H1 (cell line): ENCODE measurements around the gene PPARA. TPM values are rescaled to one million over a fixed set of nuclear protein-coding genes. Genes with fewer than 3 reads are reported as not detected.

Source experiments
- CTCF ChIA-PET: fragments of 300-600 bp; sonication (Branson Sonifier 250); formaldehyde crosslinking; loops from one replicate; lab custom pipeline; 2021; ENCODE audit not compliant: partially characterized antibody; lab: Charles Lee
- POLR2A ChIA-PET: fragments of 300-600 bp; sonication (Branson Sonifier 250); formaldehyde crosslinking; loops from one replicate; lab custom pipeline; 2021; ENCODE audit warnings: inconsistent platforms; ENCODE audit not compliant: partially characterized antibody; lab: Charles Lee
- DNase-seq, 2 experiments: peaks; one replicate each; pipeline versions ENCODE4 v3.0.0 to v3.0.0-alpha.2; 2010 to 2022; ENCODE audit warnings: low spot score in 2 of 2, low read depth in 1 of 2, mixed read lengths in 1 of 2
- FAIRE-seq: peaks from 2 replicates; lab custom pipeline; 2011; peaks lifted over from hg19 to GRCh38; lab: Jason Lieb, UNC
- H2AFZ ChIP-seq: 2 replicates; pipeline ENCODE4 v1.8.1; 2012; ENCODE audit warnings: low read length, inconsistent platforms
- H2AK5ac ChIP-seq: 2 replicates; pipeline ENCODE4 v1.6.1; 2013; ENCODE audit warnings: low read depth, low read length
- H2BK120ac ChIP-seq: replicated peaks from 2 replicates; pipeline ENCODE3; 2013; ENCODE audit warnings: low read depth, low read length, inconsistent platforms
- H2BK12ac ChIP-seq: 2 replicates; pipeline ENCODE4 v1.6.1; 2013; ENCODE audit warnings: low read depth, low read length
- H2BK15ac ChIP-seq: 2 replicates; pipeline ENCODE4 v1.6.1; 2013; ENCODE audit warnings: low read length
- H2BK20ac ChIP-seq: 2 replicates; pipeline ENCODE4 v1.6.1; 2013; ENCODE audit warnings: low read length
- H2BK5ac ChIP-seq: 2 replicates; pipeline ENCODE4 v1.6.1; 2013; ENCODE audit warnings: low read depth, low read length
- H3K14ac ChIP-seq: 2 replicates; pipeline ENCODE4 v1.6.1; 2013; ENCODE audit warnings: inconsistent platforms; ENCODE audit not compliant: insufficient read length
- H3K18ac ChIP-seq: 2 replicates; pipeline ENCODE4 v1.6.1; 2013; ENCODE audit warnings: low read length; ENCODE audit errors: extremely low read depth
- H3K23ac ChIP-seq: 2 replicates; pipeline ENCODE4 v1.6.1; 2013; ENCODE audit warnings: inconsistent platforms; ENCODE audit not compliant: insufficient read length
- H3K23me2 ChIP-seq: 2 replicates; pipeline ENCODE4 v1.6.1; 2013; ENCODE audit warnings: low read depth, low read length
- H3K27ac ChIP-seq: 2 replicates; pipeline ENCODE4 v1.6.1; 2011; ENCODE audit warnings: low read depth, low read length, inconsistent platforms
- H3K27me3 ChIP-seq, 4 experiments: replicated peaks in 1 of 4; 1 replicate in 1 of 4; 2 replicates in 3 of 4; pipeline versions ENCODE4 v1.6.1 to v1.8.1; 2011 to 2013; ENCODE audit warnings: low read length in 3 of 4, mild to moderate bottlenecking in 3 of 4, inconsistent platforms in 2 of 4, mixed read lengths in 2 of 4, moderate library complexity in 1 of 4; ENCODE audit not compliant: control insufficient read depth in 3 of 4, insufficient read depth in 3 of 4; ENCODE audit errors: extremely low read depth in 1 of 4
- H3K36me3 ChIP-seq, 4 experiments: 2 replicates each; pipeline versions ENCODE4 v1.6.1 to v1.8.1; 2011 to 2013; ENCODE audit warnings: mild to moderate bottlenecking in 4 of 4, low read length in 3 of 4, moderate library complexity in 2 of 4, control low read depth in 1 of 4, inconsistent platforms in 1 of 4; ENCODE audit not compliant: insufficient read depth in 4 of 4, control insufficient read depth in 2 of 4
- H3K4ac ChIP-seq: replicated peaks from 2 replicates; pipeline ENCODE3; 2013; ENCODE audit warnings: low read length, low read depth, mixed read lengths, inconsistent platforms; ENCODE audit not compliant: insufficient read length
- H3K4me1 ChIP-seq, 4 experiments: replicated peaks in 1 of 4; 1 replicate in 1 of 4; 2 replicates in 3 of 4; pipeline versions ENCODE4 v1.6.1 to v1.8.1; 2011 to 2013; ENCODE audit warnings: low read length in 3 of 4, inconsistent platforms in 2 of 4, mixed read lengths in 1 of 4; ENCODE audit not compliant: insufficient read depth in 4 of 4, control insufficient read depth in 3 of 4
- H3K4me2 ChIP-seq, 2 experiments: 2 replicates each; pipeline versions ENCODE4 v1.6.1 to v1.8.1; 2011 to 2013; ENCODE audit warnings: low read depth in 2 of 2, low read length in 2 of 2, control low read depth in 1 of 2, inconsistent platforms in 1 of 2, mild to moderate bottlenecking in 1 of 2; ENCODE audit not compliant: insufficient read depth in 1 of 2
- H3K4me3 ChIP-seq, 4 experiments: fragments of 200-600, 300-600 bp in 1 of 4; sonication (generic), shearing (Covaris generic), sonication (Bioruptor Twin) in 1 of 4; 2 replicates each; pipeline versions ENCODE4 v1.5.1 to v1.8.1; 2011 to 2016; ENCODE audit warnings: low read length in 4 of 4, low read depth in 3 of 4, control low read depth in 2 of 4, inconsistent platforms in 2 of 4, mild to moderate bottlenecking in 2 of 4, mixed read lengths in 1 of 4, moderate library complexity in 1 of 4; ENCODE audit not compliant: insufficient read depth in 2 of 4; ENCODE audit errors: extremely low read depth in 1 of 4
- H3K56ac ChIP-seq: replicated peaks from 2 replicates; pipeline ENCODE3; 2013; ENCODE audit warnings: low read depth, mild to moderate bottlenecking, mixed read lengths, low read length, inconsistent platforms; ENCODE audit not compliant: insufficient read length
- H3K79me1 ChIP-seq: 2 replicates; pipeline ENCODE4 v1.6.1; 2013; ENCODE audit warnings: low read depth, low read length, control low read depth
- H3K79me2 ChIP-seq, 2 experiments: 2 replicates each; pipeline versions ENCODE4 v1.6.1 to v1.8.1; 2012 to 2013; ENCODE audit warnings: low read length in 2 of 2, mild to moderate bottlenecking in 2 of 2, inconsistent platforms in 1 of 2; ENCODE audit not compliant: insufficient read depth in 2 of 2, control insufficient read depth in 1 of 2
- H3K9ac ChIP-seq, 4 experiments: replicated peaks in 1 of 4; 1 replicate in 1 of 4; 2 replicates in 3 of 4; pipeline versions ENCODE4 v1.6.1 to v1.8.1; 2011 to 2013; ENCODE audit warnings: low read depth in 3 of 4, low read length in 3 of 4, control low read depth in 2 of 4, mild to moderate bottlenecking in 2 of 4, moderate library complexity in 2 of 4, inconsistent platforms in 1 of 4; ENCODE audit errors: extremely low read depth in 1 of 4
- H3K9me3 ChIP-seq, 2 experiments: 2 replicates each; pipeline versions ENCODE4 v1.6.1 to v1.8.1; 2012 to 2013; ENCODE audit warnings: mild to moderate bottlenecking in 2 of 2, moderate library complexity in 2 of 2, control low read depth in 1 of 2, inconsistent platforms in 1 of 2, low read depth in 1 of 2, low read length in 1 of 2, mixed read lengths in 1 of 2; ENCODE audit not compliant: insufficient read depth in 2 of 2
- H4K20me1 ChIP-seq, 2 experiments: replicated peaks in 1 of 2; 2 replicates each; pipeline versions ENCODE3 to v1.8.1; 2011 to 2013; ENCODE audit warnings: inconsistent platforms in 2 of 2, low read length in 2 of 2, mild to moderate bottlenecking in 1 of 2; ENCODE audit not compliant: insufficient read depth in 2 of 2, control insufficient read depth in 1 of 2
- H4K5ac ChIP-seq: 2 replicates; pipeline ENCODE4 v1.6.1; 2013; ENCODE audit warnings: low read length, low read depth, mixed read lengths, inconsistent platforms; ENCODE audit not compliant: insufficient read length
- H4K8ac ChIP-seq: 2 replicates; pipeline ENCODE4 v1.8.0; 2013; ENCODE audit warnings: mild to moderate bottlenecking, moderate library complexity, low read length, inconsistent platforms; ENCODE audit not compliant: insufficient read depth; ENCODE audit errors: extremely low read depth
- H4K91ac ChIP-seq: replicated peaks from 2 replicates; pipeline ENCODE3; 2013; ENCODE audit warnings: low read length, mixed read lengths, inconsistent platforms; ENCODE audit not compliant: insufficient read length
- GABPA ChIP-seq: IDR thresholded peaks from 2 replicates; pipeline ENCODE4 v1.6.1; 2011; ENCODE audit warnings: mild to moderate bottlenecking, low read length, moderate library complexity, borderline replicate concordance; ENCODE audit not compliant: insufficient read depth
- JUN ChIP-seq: IDR thresholded peaks from 2 replicates; pipeline ENCODE4 v1.6.1; 2011; ENCODE audit warnings: low read depth, mild to moderate bottlenecking, improper control_type of control experiment, low read length
- KDM5A ChIP-seq: fragments of 200-600 bp; IDR thresholded peaks from 2 replicates; pipeline ENCODE4 v1.7.1; 2012; ENCODE audit warnings: mild to moderate bottlenecking, low read length, inconsistent platforms, mixed read lengths
- RFX5 ChIP-seq: IDR thresholded peaks from 2 replicates; pipeline ENCODE4 v1.6.1; 2011; ENCODE audit warnings: low read depth, low read length, improper control_type of control experiment, borderline replicate concordance
- WGBS, 2 experiments: shearing (Covaris generic) in 1 of 2; methylation state at CpG; one replicate each; pipeline versions ENCODE4 v1.1.6 to v1.1.7; 2013 to 2015; ENCODE audit warnings: low lambda C conversion rate in 2 of 2, mixed read lengths in 2 of 2, inconsistent platforms in 1 of 2, low coverage in 1 of 2, missing lambda C conversion rate in 1 of 2; ENCODE audit not compliant: insufficient replicate concordance in 2 of 2, insufficient coverage in 1 of 2, insufficient read length in 1 of 2; ENCODE audit errors: extremely low coverage in 1 of 2, missing lambda C conversion rate in 1 of 2; 5-methylcytosine and 5-hydroxymethylcytosine counted together
- polyA plus RNA-seq, 7 experiments: library from polyadenylated mRNA; depleted of rRNA in 3 of 7; stranded (reverse) in 5 of 7; unstranded in 2 of 7; fragments of >200 nt in 5 of 7; fragments of 200-250 nt in 2 of 7; gene quantifications; 1 replicate in 5 of 7; 2 replicates in 1 of 7; 4 replicates in 1 of 7; pipeline versions ENCODE4 v1.2.1 to v1.2.3, GENCODE V29; 2011 to 2013; ENCODE audit warnings: missing spikeins in 2 of 7, mixed read lengths in 2 of 7
- total RNA-seq: library from RNA; stranded (reverse); fragmentation: NEBNext Ultra II Directional; extraction: Animal tissue kit (Norgen Biotek cat#: 25700); gene quantifications from 2 replicates; pipeline ENCODE4 v1.2.1, GENCODE V29; 2021
- TF ChIP-seq, protein P1 (sequence below): IDR thresholded peaks from 2 replicates; pipeline ENCODE4 v1.6.1; 2012; ENCODE audit warnings: low read length, inconsistent platforms

Gene PPARA
- total and polyA plus RNA-seq, 2 of the 8 experiments (the other 6 are each of a cell fraction or from before 2014, with no cell fraction given): 3.1 to 8.2 TPM

DNA sequence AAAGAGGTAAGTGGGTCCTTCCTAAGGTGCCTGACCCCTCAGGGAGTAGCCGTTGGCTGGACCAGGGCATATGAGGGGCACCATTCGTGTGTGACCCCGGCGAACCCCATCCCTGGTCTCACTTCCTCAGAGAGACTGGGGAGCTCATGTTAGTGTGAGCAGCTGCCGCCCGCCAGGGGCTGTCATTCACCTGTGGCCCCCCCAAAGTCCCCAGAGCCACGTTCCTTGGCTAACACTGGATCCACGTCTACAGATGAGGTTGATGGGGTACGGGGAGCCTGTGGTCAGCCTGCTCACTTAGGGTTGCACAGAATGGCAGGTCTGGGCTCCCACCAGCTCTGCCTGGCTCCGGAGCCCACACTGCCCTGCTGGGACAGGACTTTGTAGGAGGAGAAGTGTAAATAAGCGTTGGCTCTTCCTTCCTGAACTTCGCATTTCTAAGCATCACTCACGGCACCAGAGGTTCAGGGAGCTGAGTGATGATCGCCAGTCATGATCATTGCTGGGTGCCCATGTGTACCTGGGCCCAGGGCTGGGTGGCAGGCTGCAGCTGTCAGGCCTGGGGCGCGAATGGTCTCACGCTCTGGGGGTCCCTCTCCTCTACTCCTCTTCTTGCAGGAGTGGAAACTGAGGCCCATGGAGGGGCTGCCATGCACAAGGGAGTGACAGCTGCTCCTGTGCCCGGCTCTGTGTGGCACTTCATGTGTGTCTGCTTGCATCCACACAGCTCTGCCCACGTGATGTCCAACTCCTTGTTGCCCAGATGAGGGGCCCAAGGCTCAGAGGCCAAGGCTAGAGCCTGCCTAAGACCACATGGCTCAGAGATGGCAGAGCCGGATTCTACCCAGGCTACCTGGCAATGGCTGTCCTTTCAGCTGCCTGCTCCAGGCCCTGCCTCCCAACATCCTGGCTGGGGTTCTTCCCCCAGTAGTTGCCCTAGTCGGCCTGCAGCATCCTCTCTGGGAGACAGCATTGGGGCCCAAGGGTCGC is 128.6 kb downstream of the PPARA start:
- Histone ChIP-seq H4K8ac (no peak overlapping the region), H3K36me3 (peaks cover 6 to 19% (median 12%) of the 10 kb centered on the region in 4 experiments; a peak in 6 of 8 replicates), H3K9me3 (no peaks in the 10 kb centered on the region), H3K4me3 (no peak overlapping the region), H3K56ac (no peak overlapping the region), H2BK15ac (no peak overlapping the region), H3K4me2 (no peak overlapping the region), H3K18ac (no peak overlapping the region), H2BK5ac (no peak overlapping the region), H3K79me1 (no peaks in the 10 kb centered on the region), H3K9ac (no peak overlapping the region), H3K14ac (no peak overlapping the region), H4K5ac (no peak overlapping the region), H3K4me1 (no peaks in the 10 kb centered on the region), H4K20me1 (peaks cover 0 to 3% of the 10 kb centered on the region in 2 experiments), H2AFZ (no peak overlapping the region), H2BK12ac (no peak overlapping the region), H3K27me3 (no peaks in the 10 kb centered on the region), H2AK5ac (no peak overlapping the region), H3K79me2 (no peaks in the 10 kb centered on the region), H2BK120ac (no peak overlapping the region), H3K23ac (no peak overlapping the region), H3K23me2 (no peaks in the 10 kb centered on the region), H3K27ac (no peak overlapping the region), H4K91ac (no peak overlapping the region), H3K4ac (no peak overlapping the region), H2BK20ac (no peak overlapping the region)
- ChIA-PET POLR2A (interaction anchor here (0.5 to 2.4 kb wide), 5 partner anchors 9 to 25 kb away, joined by 3 to 13 read pairs (median 4); partner anchors contain the start of gene TTC38), CTCF (interaction anchor here (1.5 kb wide), 1 partner anchor 157 kb away, joined by 6 read pairs; no protein-coding TSS in a partner anchor)
- FAIRE-seq (no peak), DNase-seq (no peak)
- WGBS, 2 experiments: 90% methylated on average over 21 of the region's 22 CpGs; no CpG with 5 or more reads in 1 of the 2 experiments
- no peak for TF ChIP-seq KDM5A
- no peak for TF ChIP-seq GABPA
- TF ChIP-seq RFX5: no peak
- no peak for TF ChIP-seq JUN
- TF ChIP-seq, protein P1, sequence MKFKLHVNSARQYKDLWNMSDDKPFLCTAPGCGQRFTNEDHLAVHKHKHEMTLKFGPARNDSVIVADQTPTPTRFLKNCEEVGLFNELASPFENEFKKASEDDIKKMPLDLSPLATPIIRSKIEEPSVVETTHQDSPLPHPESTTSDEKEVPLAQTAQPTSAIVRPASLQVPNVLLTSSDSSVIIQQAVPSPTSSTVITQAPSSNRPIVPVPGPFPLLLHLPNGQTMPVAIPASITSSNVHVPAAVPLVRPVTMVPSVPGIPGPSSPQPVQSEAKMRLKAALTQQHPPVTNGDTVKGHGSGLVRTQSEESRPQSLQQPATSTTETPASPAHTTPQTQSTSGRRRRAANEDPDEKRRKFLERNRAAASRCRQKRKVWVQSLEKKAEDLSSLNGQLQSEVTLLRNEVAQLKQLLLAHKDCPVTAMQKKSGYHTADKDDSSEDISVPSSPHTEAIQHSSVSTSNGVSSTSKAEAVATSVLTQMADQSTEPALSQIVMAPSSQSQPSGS: no peak
